A673 (cell line): ENCODE measurements around the gene IQCK. TPM values are rescaled to one million over a fixed set of nuclear protein-coding genes. Genes with fewer than 3 reads are reported as not detected.

Source experiments
- BruUV-seq: library from RNA; stranded (reverse); fragments of 400-500 nt; replicated peaks from 2 replicates; lab custom pipeline; 2021; lab: Mats Ljungman, UMichigan
- CTCF ChIA-PET: fragments of 300-600 bp; sonication (Branson Sonifier 250); formaldehyde crosslinking; loops from one replicate; lab custom pipeline; 2022; ENCODE audit warnings: antibody characterized with exemption; lab: Charles Lee
- POLR2A ChIA-PET: fragments of 300-600 bp; sonication (Branson Sonifier 250); formaldehyde crosslinking; loops from one replicate; lab custom pipeline; 2022; ENCODE audit warnings: antibody characterized with exemption; ENCODE audit not compliant: low non-redundant PET; lab: Charles Lee
- DNase-seq: peaks from one replicate; pipeline ENCODE4 v3.0.0-alpha.2; 2015; ENCODE audit warnings: low spot score
- H3K27ac ChIP-seq: fragments of 200-600 bp; sonication (generic); 2 replicates; pipeline ENCODE4 v1.5.1; 2016; ENCODE audit warnings: mixed run types, low read depth, mild to moderate bottlenecking, mixed read lengths, antibody characterized with exemption, low read length; ENCODE audit not compliant: poor library complexity, severe bottlenecking
- H3K27me3 ChIP-seq: fragments of 200-600 bp; sonication (generic); replicated peaks from 2 replicates; pipeline ENCODE4 v1.6.1; 2017; ENCODE audit warnings: mixed run types, low read depth, mild to moderate bottlenecking, mixed read lengths, antibody characterized with exemption, low read length; ENCODE audit not compliant: insufficient read depth, poor library complexity
- H3K36me3 ChIP-seq: fragments of 200-600 bp; sonication (generic); 2 replicates; pipeline ENCODE4 v1.6.1; 2016; ENCODE audit warnings: mixed run types, mild to moderate bottlenecking, mixed read lengths, antibody characterized with exemption, low read length; ENCODE audit not compliant: insufficient read depth, poor library complexity, severe bottlenecking
- H3K4me1 ChIP-seq: fragments of 200-600 bp; sonication (generic); 2 replicates; pipeline ENCODE4 v1.6.1; 2017; ENCODE audit warnings: mixed run types, mild to moderate bottlenecking, mixed read lengths, antibody characterized with exemption, low read length; ENCODE audit not compliant: insufficient read depth, poor library complexity, severe bottlenecking
- H3K4me3 ChIP-seq: fragments of 200-600 bp; sonication (generic); 2 replicates; pipeline ENCODE4 v1.5.1; 2016; ENCODE audit warnings: low read depth, mixed run types, mild to moderate bottlenecking, mixed read lengths, low read length; ENCODE audit not compliant: poor library complexity, severe bottlenecking
- H3K9me3 ChIP-seq: fragments of 200-600 bp; sonication (generic); 2 replicates; pipeline ENCODE4 v1.6.1; 2016; ENCODE audit warnings: mixed run types, low read depth, mild to moderate bottlenecking, mixed read lengths, antibody characterized with exemption, low read length; ENCODE audit not compliant: poor library complexity, severe bottlenecking
- EZH2 ChIP-seq: fragments of 200-600 bp; sonication (generic); IDR thresholded peaks from 2 replicates; pipeline ENCODE4 v1.6.1; 2017; ENCODE audit warnings: borderline replicate concordance, low read depth, mild to moderate bottlenecking, mixed read lengths, antibody characterized with exemption, low read length; ENCODE audit not compliant: poor library complexity, severe bottlenecking
- intact Hi-C: fragments of 100-400 bp; cut with micrococcal nuclease; formaldehyde crosslinking; loops from one replicate; pipeline ENCODE4 v1.10.0; 2022; ENCODE audit not compliant: unreplicated experiment
- total RNA-seq: library from RNA; stranded (reverse); gene quantifications from 2 replicates; pipeline ENCODE4 v1.2.3, GENCODE V29; 2021
- TF ChIP-seq, protein P1 (sequence below): fragments of 300-800, 200-600 bp; sonication (generic); conservative IDR thresholded peaks from 2 replicates; pipeline ENCODE4 v1.5.1; 2017; ENCODE audit warnings: low read depth, mild to moderate bottlenecking, antibody characterized with exemption, low read length, moderate library complexity, mixed read lengths

The IQCK gene
- total RNA-seq, 1 experiment from 2014 or later = 11.2 TPM

DNA sequence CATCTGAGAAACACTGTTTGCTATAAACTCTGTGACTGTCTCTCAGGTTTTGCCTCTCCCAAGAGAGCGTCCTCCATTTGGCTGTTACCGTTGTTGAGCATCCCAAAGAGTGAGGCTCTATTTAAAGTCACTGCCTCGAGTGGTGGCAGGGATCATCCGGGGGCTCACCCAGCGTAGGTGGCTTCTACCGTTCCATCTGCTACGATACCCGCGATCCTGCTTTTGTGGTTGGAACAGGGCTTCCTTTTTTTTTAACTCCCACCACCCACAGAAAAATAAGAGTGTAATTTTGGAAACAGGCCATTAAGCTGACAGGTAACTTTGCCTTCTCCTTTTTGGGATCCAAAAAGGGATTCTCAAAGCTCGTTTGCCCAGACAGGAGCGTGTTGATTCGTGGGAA, 36.4 kb upstream of the IQCK start:
- no peak for DNase-seq
- no peak overlapping the region for H3K4me3 ChIP-seq
- ChIA-PET POLR2A (no interaction called here), CTCF (no interaction called here)
- H3K36me3 ChIP-seq = peaks cover 7% of the 10 kb centered on the region
- H3K27ac ChIP-seq = no peak overlapping the region
- TF ChIP-seq, protein P1, sequence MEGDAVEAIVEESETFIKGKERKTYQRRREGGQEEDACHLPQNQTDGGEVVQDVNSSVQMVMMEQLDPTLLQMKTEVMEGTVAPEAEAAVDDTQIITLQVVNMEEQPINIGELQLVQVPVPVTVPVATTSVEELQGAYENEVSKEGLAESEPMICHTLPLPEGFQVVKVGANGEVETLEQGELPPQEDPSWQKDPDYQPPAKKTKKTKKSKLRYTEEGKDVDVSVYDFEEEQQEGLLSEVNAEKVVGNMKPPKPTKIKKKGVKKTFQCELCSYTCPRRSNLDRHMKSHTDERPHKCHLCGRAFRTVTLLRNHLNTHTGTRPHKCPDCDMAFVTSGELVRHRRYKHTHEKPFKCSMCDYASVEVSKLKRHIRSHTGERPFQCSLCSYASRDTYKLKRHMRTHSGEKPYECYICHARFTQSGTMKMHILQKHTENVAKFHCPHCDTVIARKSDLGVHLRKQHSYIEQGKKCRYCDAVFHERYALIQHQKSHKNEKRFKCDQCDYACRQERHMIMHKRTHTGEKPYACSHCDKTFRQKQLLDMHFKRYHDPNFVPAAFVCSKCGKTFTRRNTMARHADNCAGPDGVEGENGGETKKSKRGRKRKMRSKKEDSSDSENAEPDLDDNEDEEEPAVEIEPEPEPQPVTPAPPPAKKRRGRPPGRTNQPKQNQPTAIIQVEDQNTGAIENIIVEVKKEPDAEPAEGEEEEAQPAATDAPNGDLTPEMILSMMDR = no peak
- TF ChIP-seq EZH2 = no peak
- BruUV-seq = no TSS peak
- no peaks in the 10 kb centered on the region for H3K27me3 ChIP-seq
- H3K9me3 ChIP-seq = no peaks in the 10 kb centered on the region
- no peaks in the 10 kb centered on the region for H3K4me1 ChIP-seq
- intact Hi-C loops = no loop called here

DNA sequence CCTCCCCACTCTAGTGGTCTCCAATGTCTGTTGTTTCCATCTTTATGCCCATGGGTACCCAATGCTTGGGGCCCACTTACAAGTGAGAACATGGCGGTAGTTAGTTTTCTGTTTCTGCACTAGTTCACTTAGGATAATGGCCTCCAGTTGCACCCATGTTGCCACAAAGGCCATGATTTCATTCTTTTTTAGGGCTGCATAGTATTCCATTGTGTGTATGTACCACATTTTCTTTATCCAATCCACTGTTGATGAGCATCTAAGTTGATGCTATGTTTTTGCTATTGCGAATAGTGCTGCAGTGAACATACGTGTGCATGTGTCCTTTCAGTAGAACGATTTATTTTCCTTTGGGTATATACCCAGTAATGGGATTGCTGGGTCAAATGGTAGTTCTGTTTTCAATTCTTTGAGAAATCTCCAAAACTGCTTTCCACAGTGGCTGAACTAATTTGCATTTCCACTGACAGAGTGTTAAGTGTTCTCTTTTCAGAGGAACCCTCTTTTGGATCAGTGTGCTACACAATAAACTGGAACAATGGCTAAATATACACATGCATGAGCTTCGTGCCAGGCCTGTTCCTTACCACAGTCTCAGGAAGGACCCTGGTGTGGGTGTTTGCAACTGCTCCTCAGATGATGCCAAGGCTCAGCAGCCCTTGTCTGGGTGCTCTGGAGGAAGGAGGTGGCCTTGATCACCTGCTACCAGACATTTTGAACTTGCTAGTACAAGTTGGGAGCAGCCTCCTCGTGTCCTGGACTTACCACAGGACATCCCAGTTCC, 34.4 kb upstream of the IQCK start:
- no peaks in the 10 kb centered on the region for H3K4me1 ChIP-seq
- DNase-seq = no peak
- H3K27ac ChIP-seq = no peak overlapping the region
- ChIA-PET POLR2A (no interaction called here), CTCF (no interaction called here)
- no TSS peak for BruUV-seq
- H3K27me3 ChIP-seq = no peaks in the 10 kb centered on the region
- H3K36me3 ChIP-seq = peaks cover 7% of the 10 kb centered on the region
- H3K4me3 ChIP-seq = no peak overlapping the region
- no peak for TF ChIP-seq EZH2
- TF ChIP-seq, protein P1 = no peak
- intact Hi-C loops = no loop called here
- H3K9me3 ChIP-seq = no peaks in the 10 kb centered on the region

DNA sequence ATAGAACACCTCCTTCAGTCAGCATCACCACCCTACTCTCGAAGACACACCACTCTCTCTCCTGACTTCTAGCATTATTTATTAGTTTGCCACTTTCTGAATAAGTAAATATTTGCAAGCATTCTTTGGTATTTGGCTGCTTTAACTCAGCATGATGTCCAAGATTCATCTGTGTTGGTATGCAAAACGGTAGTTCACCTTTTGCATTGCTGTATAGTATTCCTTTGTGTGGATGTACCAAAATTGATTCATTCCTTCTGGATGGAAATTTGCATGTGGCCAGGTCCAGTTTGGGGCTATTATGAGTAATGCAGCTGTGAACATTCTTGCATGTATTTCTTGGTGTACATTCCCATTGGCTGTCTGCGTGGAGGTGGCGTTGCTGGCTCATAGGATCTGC, 32.9 kb upstream of the IQCK start:
- Histone ChIP-seq H3K27me3 (no peaks in the 10 kb centered on the region), H3K4me1 (no peaks in the 10 kb centered on the region), H3K9me3 (no peaks in the 10 kb centered on the region), H3K27ac (no peak overlapping the region), H3K4me3 (no peak overlapping the region), H3K36me3 (peaks cover 7% of the 10 kb centered on the region)
- no peak for TF ChIP-seq EZH2
- TF ChIP-seq, protein P1 = no peak
- BruUV-seq = no TSS peak
- DNase-seq = no peak
- intact Hi-C loops = no loop called here
- ChIA-PET CTCF (no interaction called here), POLR2A (interaction anchor here (0.7 kb wide), 1 partner anchor 9 kb away, joined by 3 read pairs; no protein-coding TSS in a partner anchor)
